Nephron progenitor cell (in vitro differentiated cells): ENCODE measurements around the gene DEFB132.
A peak's percentile ranks its signal among the peaks of the same experiment; 100 is the strongest.

ENCODE experiments used
- DNase-seq: peaks from one replicate; pipeline ENCODE4 v3.0.0; 2021
- H3K27ac Mint-ChIP-seq: 2 replicates; pipeline ENCODE4 v1.8.0; 2021; ENCODE audit warnings: mild to moderate bottlenecking, moderate library complexity, mixed read lengths
- H3K27me3 Mint-ChIP-seq: 2 replicates; pipeline ENCODE4 v1.8.0; 2021; ENCODE audit warnings: mild to moderate bottlenecking, low read depth, mixed read lengths; ENCODE audit not compliant: poor library complexity
- H3K36me3 Mint-ChIP-seq: 2 replicates; pipeline ENCODE4 v1.8.0; 2021; ENCODE audit warnings: low read depth, mixed read lengths
- H3K4me1 Mint-ChIP-seq: 2 replicates; pipeline ENCODE4 v1.8.0; 2021; ENCODE audit warnings: mixed read lengths
- H3K4me3 Mint-ChIP-seq: 2 replicates; pipeline ENCODE4 v1.8.0; 2021; ENCODE audit warnings: mild to moderate bottlenecking, moderate library complexity, mixed read lengths
- H3K9me3 Mint-ChIP-seq: 2 replicates; pipeline ENCODE4 v1.8.0; 2021; ENCODE audit warnings: mild to moderate bottlenecking, moderate library complexity, mixed read lengths
- TF ChIP-seq, protein P1 (sequence below): fragments of 200-600 bp; sonication (generic); IDR thresholded peaks from 2 replicates; pipeline ENCODE4 v1.5.0; 2021; ENCODE audit warnings: antibody characterized with exemption

Gene DEFB132

DNA sequence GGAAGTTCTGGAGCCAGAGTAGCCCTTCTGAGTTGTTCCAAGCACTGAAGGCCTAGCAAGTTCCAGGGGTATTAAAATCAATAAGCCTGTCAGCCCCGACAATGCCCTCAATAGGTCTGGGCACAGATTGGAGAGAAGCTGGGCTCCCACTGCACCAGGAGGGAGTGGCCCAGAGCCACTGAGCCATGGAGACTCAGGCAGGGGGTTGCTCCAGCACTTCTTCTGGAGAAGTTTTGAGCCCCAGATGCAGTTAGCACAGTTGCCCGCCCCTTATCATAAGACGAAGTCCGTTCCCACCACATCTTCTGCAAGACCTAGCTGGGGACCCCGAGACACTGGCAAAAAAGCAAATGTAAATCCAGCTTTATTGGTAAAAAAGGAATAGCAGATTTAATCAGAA is 13.0 kb downstream of the DEFB132 start:
- TF ChIP-seq, protein P1, sequence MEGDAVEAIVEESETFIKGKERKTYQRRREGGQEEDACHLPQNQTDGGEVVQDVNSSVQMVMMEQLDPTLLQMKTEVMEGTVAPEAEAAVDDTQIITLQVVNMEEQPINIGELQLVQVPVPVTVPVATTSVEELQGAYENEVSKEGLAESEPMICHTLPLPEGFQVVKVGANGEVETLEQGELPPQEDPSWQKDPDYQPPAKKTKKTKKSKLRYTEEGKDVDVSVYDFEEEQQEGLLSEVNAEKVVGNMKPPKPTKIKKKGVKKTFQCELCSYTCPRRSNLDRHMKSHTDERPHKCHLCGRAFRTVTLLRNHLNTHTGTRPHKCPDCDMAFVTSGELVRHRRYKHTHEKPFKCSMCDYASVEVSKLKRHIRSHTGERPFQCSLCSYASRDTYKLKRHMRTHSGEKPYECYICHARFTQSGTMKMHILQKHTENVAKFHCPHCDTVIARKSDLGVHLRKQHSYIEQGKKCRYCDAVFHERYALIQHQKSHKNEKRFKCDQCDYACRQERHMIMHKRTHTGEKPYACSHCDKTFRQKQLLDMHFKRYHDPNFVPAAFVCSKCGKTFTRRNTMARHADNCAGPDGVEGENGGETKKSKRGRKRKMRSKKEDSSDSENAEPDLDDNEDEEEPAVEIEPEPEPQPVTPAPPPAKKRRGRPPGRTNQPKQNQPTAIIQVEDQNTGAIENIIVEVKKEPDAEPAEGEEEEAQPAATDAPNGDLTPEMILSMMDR: no peak
- peaks cover 54% of the 10 kb centered on the region for H3K36me3 Mint-ChIP-seq
- no peaks in the 10 kb centered on the region for H3K9me3 Mint-ChIP-seq
- H3K4me1 Mint-ChIP-seq: peaks cover 29% of the 10 kb centered on the region
- DNase-seq: no peak
- peak overlapping the region; percentile 45 for H3K27ac Mint-ChIP-seq
- H3K27me3 Mint-ChIP-seq: peaks cover 3% of the 10 kb centered on the region
- no peak overlapping the region for H3K4me3 Mint-ChIP-seq

DNA sequence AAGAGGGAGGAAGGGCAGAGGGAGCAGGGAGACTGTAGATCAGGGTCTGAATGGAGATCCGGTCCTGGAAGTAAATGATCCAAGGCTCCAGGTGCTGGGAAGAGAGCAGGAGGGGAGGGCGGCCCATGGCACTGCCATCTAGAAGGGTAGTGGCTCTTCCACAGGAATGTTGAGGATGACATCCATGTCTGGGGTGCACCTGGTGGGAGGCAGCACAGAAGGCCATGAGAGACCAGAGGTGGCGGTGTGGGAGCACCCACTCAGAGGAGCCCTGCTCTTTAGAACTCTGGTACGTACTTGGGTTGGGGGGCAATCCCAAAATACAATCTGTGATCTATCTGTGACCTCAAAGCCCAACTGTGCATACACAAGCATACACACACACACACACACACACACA is 13.5 kb downstream of the DEFB132 start:
- DNase-seq: no peak
- Mint-ChIP-seq H3K27ac (peak overlapping the region; percentile 40), H3K4me3 (no peak overlapping the region), H3K27me3 (peaks cover 3% of the 10 kb centered on the region), H3K9me3 (no peaks in the 10 kb centered on the region), H3K4me1 (peaks cover 25% of the 10 kb centered on the region), H3K36me3 (peaks cover 59% of the 10 kb centered on the region)
- TF ChIP-seq, protein P1: no peak

DNA sequence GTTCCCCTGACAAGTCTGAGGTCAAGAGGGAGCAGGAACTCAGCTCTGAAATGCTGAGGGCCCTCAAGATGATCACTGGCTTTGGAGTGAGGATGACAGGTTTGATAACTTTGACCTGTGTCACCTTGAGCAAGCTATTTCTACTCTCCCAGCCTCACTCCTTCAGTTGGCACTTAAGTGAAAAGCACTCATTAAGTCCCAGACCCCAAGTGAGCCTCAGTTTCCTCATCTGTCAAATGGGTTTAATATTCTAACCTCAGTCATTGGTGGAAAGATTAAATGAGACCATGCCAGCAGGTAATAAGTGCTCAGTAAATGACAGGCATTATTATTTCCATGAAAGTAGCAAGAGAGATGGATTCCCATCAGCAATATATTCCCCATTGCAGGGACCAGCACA is 14.0 kb downstream of the DEFB132 start:
- Mint-ChIP-seq H3K27ac (peak overlapping the region; percentile 40), H3K27me3 (peaks cover 3% of the 10 kb centered on the region), H3K4me3 (no peak overlapping the region), H3K9me3 (no peaks in the 10 kb centered on the region), H3K36me3 (peaks cover 64% of the 10 kb centered on the region), H3K4me1 (peaks cover 20% of the 10 kb centered on the region)
- no peak for DNase-seq
- TF ChIP-seq, protein P1: no peak

DNA sequence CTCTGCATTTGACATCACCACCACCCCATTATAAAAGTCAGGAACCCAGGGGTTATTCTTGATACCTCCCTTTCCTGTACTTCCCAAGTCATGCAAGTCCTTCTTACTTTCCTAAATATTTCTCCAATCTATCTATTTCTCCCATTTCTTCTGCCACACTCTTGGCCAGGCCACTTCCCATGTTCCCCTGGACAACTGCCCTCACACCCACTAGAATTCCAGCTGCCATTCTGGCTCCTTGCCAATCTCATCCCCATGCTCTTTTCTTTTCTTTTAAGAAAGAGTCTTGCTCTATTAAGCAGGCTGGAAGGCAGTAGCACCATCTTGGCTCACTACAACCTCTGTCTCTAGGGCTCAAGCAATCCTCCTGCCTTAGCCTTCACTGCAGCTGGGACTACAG is 15.2 kb downstream of the DEFB132 start:
- Mint-ChIP-seq H3K27ac (no peak overlapping the region), H3K27me3 (peaks cover 3% of the 10 kb centered on the region), H3K36me3 (peaks cover 75% of the 10 kb centered on the region), H3K4me1 (peaks cover 12% of the 10 kb centered on the region), H3K9me3 (no peaks in the 10 kb centered on the region), H3K4me3 (no peak overlapping the region)
- TF ChIP-seq, protein P1: no peak
- DNase-seq: no peak

DNA sequence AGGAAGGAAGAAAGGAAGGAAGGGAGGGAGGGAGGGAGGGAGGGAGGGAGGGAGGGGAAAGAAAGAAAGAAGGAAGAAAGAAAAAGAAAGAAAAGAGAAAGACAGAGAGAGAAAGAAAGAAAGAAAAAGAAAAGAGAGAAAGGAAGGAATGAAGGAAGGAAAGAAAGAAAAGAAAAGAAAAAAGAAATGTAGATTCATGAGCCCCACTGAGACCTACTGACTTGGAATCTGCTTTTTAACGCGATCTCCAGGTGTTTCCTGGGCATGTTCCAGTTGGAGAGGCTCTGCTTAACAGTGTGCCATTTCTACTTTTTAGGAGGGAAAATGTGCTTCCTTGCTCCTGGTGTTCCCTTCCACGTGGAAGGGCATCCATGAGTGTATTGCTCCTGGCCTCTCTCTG is 16.4 kb downstream of the DEFB132 start:
- no peaks in the 10 kb centered on the region for H3K9me3 Mint-ChIP-seq
- H3K36me3 Mint-ChIP-seq: peaks cover 86% of the 10 kb centered on the region
- H3K4me3 Mint-ChIP-seq: no peak overlapping the region
- peaks cover 3% of the 10 kb centered on the region for H3K27me3 Mint-ChIP-seq
- TF ChIP-seq, protein P1: no peak
- DNase-seq: no peak
- H3K4me1 Mint-ChIP-seq: peaks cover 7% of the 10 kb centered on the region
- no peak overlapping the region for H3K27ac Mint-ChIP-seq

DNA sequence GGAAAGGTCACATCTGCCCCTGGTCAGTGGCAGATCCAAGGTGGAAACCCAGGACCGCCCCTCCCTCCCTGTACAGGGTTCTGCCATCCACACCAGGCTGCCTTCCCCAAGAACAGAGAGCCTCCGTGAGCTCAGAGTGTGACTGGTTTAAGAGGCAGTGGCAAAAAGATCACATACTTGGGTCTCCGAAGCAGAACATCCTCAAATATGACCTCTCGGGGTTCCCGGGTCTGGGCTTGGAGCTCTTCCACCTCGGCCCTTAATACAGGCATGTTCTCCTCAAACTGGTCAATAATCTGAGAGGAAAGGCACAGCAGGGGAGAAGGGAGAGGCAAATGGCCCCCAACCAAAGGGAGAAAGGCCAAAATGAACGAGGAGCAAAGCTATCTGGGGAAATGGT is 18.3 kb downstream of the DEFB132 start:
- Mint-ChIP-seq H3K4me3 (no peak overlapping the region), H3K36me3 (peaks cover 94% of the 10 kb centered on the region), H3K9me3 (no peaks in the 10 kb centered on the region), H3K4me1 (no peaks in the 10 kb centered on the region), H3K27me3 (peaks cover 3% of the 10 kb centered on the region), H3K27ac (peak overlapping the region; percentile 38)
- no peak for DNase-seq
- TF ChIP-seq, protein P1: no peak
